Lower lobe of right lung (tissue), 2 donors: Measurements from ENCODE around the gene MPC1. TPM values are rescaled to one million over a fixed set of nuclear protein-coding genes. Genes with fewer than 3 reads are reported as not detected.
A peak's percentile ranks its signal among the peaks of the same experiment; 100 is the strongest.

ENCODE experiments used
- ATAC-seq, 2 donors: fragments of 200-7000 bp; cut with Tn5 transposase; one replicate each; pipeline ENCODE4 v1.9.1; 2020 to 2022; ENCODE audit warnings: mild to moderate bottlenecking in 2 of 2, moderate library complexity in 2 of 2
- DNase-seq: peaks from one replicate; pipeline ENCODE4 v3.0.0-alpha.2; 2020
- H3K27ac ChIP-seq: fragments of 200-600 bp; one replicate; pipeline ENCODE4 v1.8.0; 2022
- H3K27me3 ChIP-seq: fragments of 200-600 bp; one replicate; pipeline ENCODE4 v1.8.0; 2022; ENCODE audit warnings: low read depth
- H3K36me3 ChIP-seq: fragments of 200-600 bp; one replicate; pipeline ENCODE4 v1.8.0; 2022; ENCODE audit warnings: mild to moderate bottlenecking
- H3K4me1 ChIP-seq: fragments of 200-600 bp; one replicate; pipeline ENCODE4 v1.8.0; 2022
- H3K4me3 ChIP-seq: fragments of 200-600 bp; one replicate; pipeline ENCODE4 v1.8.0; 2022; ENCODE audit warnings: mild to moderate bottlenecking
- H3K9me3 ChIP-seq: fragments of 200-600 bp; one replicate; pipeline ENCODE4 v1.8.0; 2022
- CTCF ChIP-seq: fragments of 200-600 bp; IDR thresholded peaks from one replicate; pipeline ENCODE4 v1.8.0; 2022; ENCODE audit warnings: antibody characterized with exemption, mild to moderate bottlenecking
- intact Hi-C: fragments of 100-400 bp; cut with DNase I; formaldehyde crosslinking; loops from one replicate; pipeline ENCODE4 v1.11.0; 2022
- total RNA-seq: library from RNA; stranded (reverse); fragmentation: NEBNext Ultra II Directional; extraction: Animal tissue kit (Norgen Biotek cat#: 25700); gene quantifications from one replicate; pipeline ENCODE4 v1.2.1, GENCODE V29; 2021
- donor health status: DM: no; HTN: yes; CAD: no; lungs with severe emphysema.

The MPC1 gene
- total RNA-seq, 1 donor from 2014 or later, result 46.8 TPM

DNA sequence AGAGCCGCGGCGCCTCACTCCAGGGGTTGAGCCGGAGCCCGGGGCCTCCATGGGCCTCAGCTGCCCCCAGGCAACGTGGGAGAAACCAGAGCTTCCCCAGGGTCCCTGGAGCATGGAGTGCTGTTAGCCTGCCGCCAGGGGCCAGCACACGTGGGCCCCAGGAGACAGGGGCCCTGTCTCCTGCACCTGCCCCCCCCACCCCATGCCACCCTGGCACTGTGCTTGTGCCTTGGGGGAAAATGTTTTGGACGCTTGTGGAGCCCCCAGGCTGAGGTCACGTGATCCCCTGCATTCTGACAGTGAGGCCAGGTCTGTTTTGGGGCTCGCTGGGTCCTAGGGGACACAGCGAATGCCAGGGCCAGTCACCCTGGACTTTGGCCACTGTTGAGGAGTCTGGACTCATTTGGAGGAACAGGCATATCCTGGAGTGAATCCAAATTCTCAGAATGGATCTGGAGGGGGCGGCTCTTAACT, 30.2 kb upstream of the MPC1 start:
- TF ChIP-seq CTCF, result no peak
- intact Hi-C loops, result no loop called here
- ATAC-seq (peak in 1 of 2 donors; percentile 8), DNase-seq (no peak)
- H3K36me3 ChIP-seq, result peaks cover 69% of the 10 kb centered on the region
- H3K9me3 ChIP-seq, result no peaks in the 10 kb centered on the region
- no peak overlapping the region for H3K4me3 ChIP-seq
- no peak overlapping the region for H3K27ac ChIP-seq
- H3K4me1 ChIP-seq, result no peaks in the 10 kb centered on the region
- H3K27me3 ChIP-seq, result no peaks in the 10 kb centered on the region

- Histone ChIP-seq H3K27me3 (no peaks in the 10 kb centered on the region), H3K4me3 (no peak overlapping the region), H3K4me1 (no peaks in the 10 kb centered on the region), H3K36me3 (peaks cover 63% of the 10 kb centered on the region), H3K27ac (no peak overlapping the region), H3K9me3 (no peaks in the 10 kb centered on the region)
- TF ChIP-seq CTCF, result no peak
- no peak for ATAC-seq
- intact Hi-C loops, result no loop called here
- DNase-seq, result no peak
Measured at GRCh38 chr6:166412156-166412910, 29.6 kb upstream of the MPC1 start.

GRCh38 chr6:166411721-166412151, 29.0 kb upstream of the MPC1 start:
- DNase-seq (no peak), ATAC-seq (no peak)
- Histone ChIP-seq H3K27ac (no peak overlapping the region), H3K36me3 (peaks cover 57% of the 10 kb centered on the region), H3K27me3 (no peaks in the 10 kb centered on the region), H3K9me3 (no peaks in the 10 kb centered on the region), H3K4me1 (no peaks in the 10 kb centered on the region), H3K4me3 (no peak overlapping the region)
- no peak for TF ChIP-seq CTCF
- intact Hi-C loops, result no loop called here

DNA sequence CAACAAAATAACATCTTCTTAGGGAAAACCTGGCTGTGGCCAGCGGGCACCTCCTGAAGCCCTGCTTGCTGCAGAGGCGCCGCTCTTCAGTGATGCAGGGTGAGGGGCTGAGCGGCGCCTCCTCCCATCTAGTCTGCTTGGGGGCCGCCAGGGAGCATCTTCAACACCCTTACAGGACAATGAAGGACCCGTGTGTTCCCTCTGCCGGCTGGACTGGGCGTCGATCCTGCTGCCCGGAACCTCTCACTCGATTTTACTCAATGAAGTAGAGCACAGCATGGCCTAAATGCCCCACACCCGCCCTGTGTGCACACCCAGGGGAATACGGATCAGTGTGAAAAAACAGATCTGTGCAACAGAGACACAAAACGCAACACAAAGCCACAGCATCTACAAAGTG, 28.5 kb upstream of the MPC1 start:
- Histone ChIP-seq H3K27me3 (no peaks in the 10 kb centered on the region), H3K4me1 (no peaks in the 10 kb centered on the region), H3K27ac (no peak overlapping the region), H3K36me3 (peaks cover 55% of the 10 kb centered on the region), H3K9me3 (no peaks in the 10 kb centered on the region), H3K4me3 (no peak overlapping the region)
- intact Hi-C loops, result no loop called here
- no peak for TF ChIP-seq CTCF
- no peak for ATAC-seq
- no peak for DNase-seq

DNA sequence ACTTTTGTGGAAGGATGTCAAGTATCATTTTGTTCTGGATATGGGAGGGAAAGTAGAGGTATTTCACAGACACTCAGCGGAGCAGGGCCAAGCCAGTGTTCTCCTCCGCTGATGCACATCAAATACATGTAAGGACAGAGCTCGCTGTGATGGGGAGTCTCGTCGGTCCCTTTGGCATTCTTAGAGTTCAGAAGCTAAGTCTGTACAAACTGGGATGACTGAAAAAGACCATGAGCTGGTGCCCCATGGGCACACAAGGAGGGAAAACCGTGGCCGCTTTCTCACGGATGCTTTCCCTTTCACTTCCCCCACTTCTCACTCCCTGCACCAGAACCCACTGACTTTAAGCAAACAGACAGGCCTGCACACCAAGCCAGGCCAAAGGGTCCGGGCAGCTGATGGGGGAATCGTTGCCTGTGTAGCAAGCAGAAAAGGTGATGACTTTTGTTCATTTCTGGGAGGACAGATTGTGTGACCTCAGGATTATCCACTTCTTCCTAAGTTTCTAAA, 27.7 kb upstream of the MPC1 start:
- TF ChIP-seq CTCF, result no peak
- DNase-seq (no peak), ATAC-seq (no peak)
- Histone ChIP-seq H3K27ac (no peak overlapping the region), H3K4me1 (no peaks in the 10 kb centered on the region), H3K27me3 (no peaks in the 10 kb centered on the region), H3K9me3 (no peaks in the 10 kb centered on the region), H3K4me3 (no peak overlapping the region), H3K36me3 (peaks cover 54% of the 10 kb centered on the region)
- intact Hi-C loops, result no loop called here
